NCI-H226 (cell line): ENCODE data around the gene GRAP.

Experiments
- DNase-seq: peaks from one replicate; pipeline ENCODE4 v3.0.0-alpha.2; 2015

GRAP gene

GRCh38 chr17:18981335-18981641 is 65.5 kb downstream of the GRAP start:
- DNase-seq, result no peak

DNA sequence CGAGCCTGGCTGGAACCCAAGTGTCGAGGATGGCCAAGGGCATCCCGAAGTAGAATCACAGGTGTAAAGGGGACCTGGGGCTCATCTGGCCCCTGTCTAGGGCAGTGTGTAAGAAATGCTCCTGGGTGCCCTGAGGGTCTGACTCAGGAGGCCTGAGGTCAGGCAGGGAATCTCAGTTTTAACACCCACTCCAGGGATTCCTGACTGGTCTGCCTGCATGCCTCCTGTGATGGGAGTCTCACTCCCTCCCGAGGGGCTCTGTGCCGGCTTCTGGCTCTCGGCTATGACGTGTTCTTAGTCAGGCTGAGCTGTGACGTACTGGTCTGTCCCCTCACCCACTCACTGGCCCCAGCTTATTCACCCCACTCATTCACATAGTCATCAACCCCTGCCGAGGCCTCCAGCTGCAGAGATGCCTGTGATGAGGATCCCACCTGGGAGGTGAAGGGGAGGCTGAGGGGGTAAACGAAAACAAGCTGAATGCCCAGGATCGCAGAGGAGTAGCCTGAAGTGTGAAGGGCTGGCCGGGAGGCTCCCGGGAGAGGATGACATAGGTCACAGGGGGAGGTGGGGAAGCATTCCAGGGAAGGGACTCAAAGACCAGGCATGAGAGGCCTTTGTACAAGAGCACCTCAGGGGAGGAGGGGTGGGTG is 65.9 kb downstream of the GRAP start:
- DNase-seq, result no peak

DNA sequence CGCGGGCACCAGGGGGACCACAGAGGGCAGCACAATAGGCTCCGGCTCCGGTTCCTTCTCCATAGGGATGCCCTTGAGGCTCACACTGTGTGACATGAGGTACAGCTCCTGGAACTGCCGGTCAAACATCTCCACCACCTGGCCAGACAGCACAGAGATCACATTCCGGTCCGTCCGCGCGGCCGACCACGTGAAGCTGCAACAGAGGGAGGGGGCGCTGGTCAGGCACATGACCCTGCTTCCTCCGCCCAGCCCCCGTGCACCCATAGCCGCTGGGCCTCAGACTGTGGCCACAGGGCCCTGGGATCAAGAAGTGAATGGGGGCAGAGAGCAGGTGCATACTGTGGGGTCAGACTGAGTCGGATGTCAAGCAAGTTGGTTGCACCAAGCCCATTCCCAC is 68.1 kb downstream of the GRAP start:
- no peak for DNase-seq

- no peak for DNase-seq
Observed at GRCh38 chr17:18978050-18978449, 68.7 kb downstream of the GRAP start.

DNA sequence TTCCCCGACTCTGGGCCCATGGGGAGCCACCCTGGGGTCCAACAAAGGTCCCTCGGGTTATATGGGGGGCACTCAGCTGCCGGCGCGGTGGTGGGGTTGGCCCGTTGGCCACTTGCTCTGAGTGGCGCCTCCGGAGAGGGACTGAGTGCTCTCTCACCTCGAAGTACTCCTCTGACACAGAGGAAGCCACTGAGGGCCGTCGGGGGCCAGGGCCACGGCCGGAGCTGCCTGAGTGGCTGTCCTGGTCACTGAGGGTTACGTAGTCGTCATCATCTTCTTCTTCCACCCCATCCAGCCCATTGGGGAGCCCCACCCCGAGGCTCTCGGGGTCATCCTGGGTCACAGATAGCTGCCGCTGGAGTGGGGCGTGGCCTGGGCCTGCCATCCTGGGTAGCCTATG is 69.1 kb downstream of the GRAP start:
- DNase-seq, result no peak

- no peak for DNase-seq
Observed at GRCh38 chr17:18977021-18977420, 69.7 kb downstream of the GRAP start.

DNA sequence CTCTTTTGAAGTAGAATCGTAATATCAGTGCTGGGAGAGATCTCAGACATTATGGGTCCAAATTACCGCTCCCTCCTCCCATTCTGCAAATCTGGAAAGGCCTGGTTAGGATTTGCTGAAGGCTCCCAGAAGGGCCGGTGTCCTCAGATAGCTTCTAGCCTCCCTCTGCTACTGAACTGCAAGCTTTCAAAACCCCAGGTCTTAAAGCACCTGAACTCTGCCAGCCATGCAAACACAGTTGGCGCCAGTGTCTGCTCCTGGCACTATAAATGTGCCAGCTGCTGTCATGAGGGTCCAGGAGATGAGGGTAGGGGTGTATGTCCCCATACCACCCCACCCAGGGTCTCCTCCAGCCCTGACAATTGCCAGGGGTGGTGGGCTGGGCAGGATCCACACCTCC is 70.6 kb downstream of the GRAP start:
- DNase-seq, result no peak

DNA sequence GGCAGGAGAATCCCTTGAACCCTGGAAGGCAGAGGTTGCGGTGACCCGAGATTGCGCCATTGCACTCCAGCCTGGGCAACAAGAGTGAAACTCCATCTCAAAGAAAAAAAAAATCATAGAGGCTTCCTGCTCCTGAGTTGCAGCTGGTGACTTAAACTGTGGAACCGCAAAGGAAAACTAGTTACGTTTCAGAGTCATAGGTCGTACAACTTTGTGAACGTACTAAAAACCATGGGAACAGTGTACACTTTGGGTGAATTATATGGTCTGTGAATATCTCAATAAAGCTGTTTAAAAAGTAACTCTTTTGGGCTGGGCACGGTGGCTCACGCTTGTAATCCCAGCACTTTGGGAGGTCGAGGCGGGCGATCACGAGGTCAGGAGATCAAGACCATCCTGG is 71.2 kb downstream of the GRAP start:
- no peak for DNase-seq

GRCh38 chr17:18974407-18975149 is 72.2 kb downstream of the GRAP start:
- DNase-seq, result no peak

GRCh38 chr17:18971801-18972200 is 75.0 kb downstream of the GRAP start:
- DNase-seq, result no peak
